PC-9 (cell line): Measurements from ENCODE around the gene DUSP18. TPM values are rescaled to one million over a fixed set of nuclear protein-coding genes. Genes with fewer than 3 reads are reported as not detected.
A peak's percentile ranks its signal among the peaks of the same experiment; 100 is the strongest.

ENCODE experiments used
- BruUV-seq: library from RNA; stranded (reverse); fragments of 400-500 nt; replicated peaks from 2 replicates; lab custom pipeline; 2021; lab: Mats Ljungman, UMichigan
- CTCF ChIA-PET: fragments of 300-600 bp; sonication (Branson Sonifier 250); formaldehyde crosslinking; loops from one replicate; lab custom pipeline; 2022; ENCODE audit warnings: antibody characterized with exemption; lab: Charles Lee
- POLR2A ChIA-PET: fragments of 300-600 bp; sonication (Branson Sonifier 250); formaldehyde crosslinking; loops from one replicate; lab custom pipeline; 2022; ENCODE audit warnings: antibody characterized with exemption; ENCODE audit not compliant: unreplicated experiment; lab: Charles Lee
- DNase-seq, 2 experiments: peaks; one replicate each; pipeline versions ENCODE4 v3.0.0 to v3.0.0-alpha.2; 2015 to 2022; ENCODE audit warnings: mixed read lengths in 1 of 2
- H2AFZ ChIP-seq: fragments of 200-600 bp; sonication (generic); 2 replicates; pipeline ENCODE4 v1.8.1; 2017; ENCODE audit warnings: antibody characterized with exemption
- H3F3A ChIP-seq: fragments of 200-600 bp; sonication (generic); 2 replicates; pipeline ENCODE4 v1.8.1; 2017; ENCODE audit warnings: antibody characterized with exemption, mild to moderate bottlenecking, low read depth; ENCODE audit not compliant: insufficient read depth
- H3K27ac ChIP-seq: fragments of 200-600 bp; sonication (generic); 2 replicates; pipeline ENCODE4 v1.6.1; 2016; ENCODE audit warnings: mixed run types
- H3K27me3 ChIP-seq: fragments of 200-600 bp; sonication (generic); 2 replicates; pipeline ENCODE4 v1.6.1; 2016; ENCODE audit warnings: low read depth, mixed run types; ENCODE audit not compliant: insufficient read depth
- H3K36me3 ChIP-seq: fragments of 200-600 bp; sonication (generic); 2 replicates; pipeline ENCODE4 v1.6.1; 2016; ENCODE audit warnings: low read depth, mixed run types
- H3K4me1 ChIP-seq: fragments of 200-600 bp; sonication (generic); replicated peaks from 2 replicates; pipeline ENCODE4 v1.6.1; 2016; ENCODE audit warnings: mixed run types; ENCODE audit not compliant: insufficient read depth
- H3K4me2 ChIP-seq: fragments of 200-600 bp; sonication (generic); 2 replicates; pipeline ENCODE4 v1.6.1; 2017; ENCODE audit warnings: mixed run types
- H3K4me3 ChIP-seq: fragments of 200-600 bp; sonication (generic); 2 replicates; pipeline ENCODE4 v1.6.1; 2016; ENCODE audit warnings: mixed run types
- H3K79me2 ChIP-seq: fragments of 200-600 bp; sonication (generic); 2 replicates; pipeline ENCODE4 v1.6.1; 2017; ENCODE audit warnings: low read depth, mixed run types
- H3K9me2 ChIP-seq: fragments of 200-600 bp; sonication (generic); 2 replicates; pipeline ENCODE4 v1.8.1; 2017; ENCODE audit warnings: mild to moderate bottlenecking; ENCODE audit not compliant: insufficient read depth
- H3K9me3 ChIP-seq: fragments of 200-600 bp; sonication (generic); 2 replicates; pipeline ENCODE4 v1.8.1; 2016; ENCODE audit warnings: low read depth; ENCODE audit not compliant: insufficient read depth
- H4K20me1 ChIP-seq: fragments of 200-600 bp; sonication (generic); 2 replicates; pipeline ENCODE4 v1.8.1; 2017; ENCODE audit not compliant: insufficient read depth
- CTCF ChIP-seq: fragments of 200-600 bp; sonication (generic); conservative IDR thresholded peaks from 2 replicates; pipeline ENCODE4 v1.6.1; 2017; ENCODE audit warnings: mixed run types, antibody characterized with exemption, mild to moderate bottlenecking, moderate library complexity
- EZH2 ChIP-seq: fragments of 200-600 bp; sonication (generic); IDR thresholded peaks from 2 replicates; pipeline ENCODE4 v1.8.0; 2017; ENCODE audit warnings: antibody characterized with exemption, low read depth
- intact Hi-C: fragments of 100-400 bp; cut with micrococcal nuclease; formaldehyde crosslinking; loops from one replicate; pipeline ENCODE4 v1.10.0; 2022; ENCODE audit not compliant: unreplicated experiment
- total RNA-seq: library from RNA; stranded (reverse); gene quantifications from 2 replicates; pipeline ENCODE4 v1.2.3, GENCODE V29; 2021

The DUSP18 gene
- total RNA-seq, 1 experiment from 2014 or later: 11.0 TPM

- Histone ChIP-seq H3F3A (peaks cover 11% of the 10 kb centered on the region; the same call in 1 of the 2 replicates), H3K27ac (peak overlapping the region; percentile 30; the same call in 1 of the 2 replicates), H2AFZ (no peak overlapping the region), H3K4me3 (no peak overlapping the region), H3K9me3 (no peaks in the 10 kb centered on the region), H3K79me2 (no peaks in the 10 kb centered on the region), H3K36me3 (no peaks in the 10 kb centered on the region), H3K9me2 (no peaks in the 10 kb centered on the region), H4K20me1 (no peaks in the 10 kb centered on the region), H3K27me3 (no peaks in the 10 kb centered on the region), H3K4me2 (peak overlapping the region; percentile 56), H3K4me1 (peaks cover 15% of the 10 kb centered on the region)
- no peak for DNase-seq
- ChIA-PET CTCF (no interaction called here), POLR2A (interaction anchor here (0.7 kb wide), 1 partner anchor 272 kb away, joined by 5 read pairs; no protein-coding TSS in a partner anchor)
- TF ChIP-seq EZH2 (no peak), CTCF (no peak)
- TSS peak; percentile 85 for BruUV-seq
- intact Hi-C loops: no loop called here
Observed at GRCh38 chr22:30648825-30649224, 18.9 kb downstream of the DUSP18 start.

- peaks cover 11% of the 10 kb centered on the region; the same call in 1 of the 2 replicates for H3F3A ChIP-seq
- BruUV-seq: no TSS peak
- peaks cover 15% of the 10 kb centered on the region for H3K4me1 ChIP-seq
- intact Hi-C loops: no loop called here
- no peaks in the 10 kb centered on the region for H3K9me2 ChIP-seq
- H3K27ac ChIP-seq: no peak overlapping the region
- H3K79me2 ChIP-seq: no peaks in the 10 kb centered on the region
- no peak overlapping the region for H3K4me3 ChIP-seq
- H3K4me2 ChIP-seq: no peak overlapping the region
- DNase-seq: no peak
- no peaks in the 10 kb centered on the region for H3K36me3 ChIP-seq
- ChIA-PET CTCF (no interaction called here), POLR2A (no interaction called here)
- no peaks in the 10 kb centered on the region for H3K27me3 ChIP-seq
- H4K20me1 ChIP-seq: no peaks in the 10 kb centered on the region
- no peaks in the 10 kb centered on the region for H3K9me3 ChIP-seq
- H2AFZ ChIP-seq: no peak overlapping the region
- TF ChIP-seq EZH2: no peak
- TF ChIP-seq CTCF: no peak
Observed at GRCh38 chr22:30647536-30647935, 20.1 kb downstream of the DUSP18 start.

GRCh38 chr22:30646518-30647160 is 21.0 kb downstream of the DUSP18 start:
- Histone ChIP-seq H4K20me1 (no peaks in the 10 kb centered on the region), H3K9me3 (no peaks in the 10 kb centered on the region), H3K27me3 (no peaks in the 10 kb centered on the region), H3K4me3 (no peak overlapping the region), H3F3A (peaks cover 11% of the 10 kb centered on the region; the same call in 1 of the 2 replicates), H2AFZ (no peak overlapping the region), H3K9me2 (no peaks in the 10 kb centered on the region), H3K27ac (no peak overlapping the region), H3K4me1 (peaks cover 15% of the 10 kb centered on the region), H3K79me2 (no peaks in the 10 kb centered on the region), H3K36me3 (no peaks in the 10 kb centered on the region), H3K4me2 (no peak overlapping the region)
- intact Hi-C loops: no loop called here
- TF ChIP-seq CTCF: no peak
- no peak for TF ChIP-seq EZH2
- BruUV-seq: no TSS peak
- DNase-seq: peak in 1 of 2 experiments; percentile 4
- ChIA-PET CTCF (interaction anchor here (1.2 kb wide), 1 partner anchor 12 kb away, joined by 5 read pairs; no protein-coding TSS in a partner anchor), POLR2A (interaction anchor here (0.7 kb wide), 1 partner anchor 235 kb away, joined by 3 read pairs; no protein-coding TSS in a partner anchor)
